Hepatocyte (in vitro differentiated cells): ENCODE data around the gene PPP2R5B.

ENCODE experiments used
- CTCF ChIP-seq: fragments of 200-600 bp; sonication (generic); IDR thresholded peaks from 2 replicates; pipeline ENCODE4 v1.5.1; 2016; ENCODE audit warnings: antibody characterized with exemption, mild to moderate bottlenecking; ENCODE audit not compliant: poor library complexity
- EZH2 ChIP-seq: fragments of 200-600 bp; sonication (generic); IDR thresholded peaks from 2 replicates; pipeline ENCODE4 v1.6.1; 2016; ENCODE audit warnings: antibody characterized with exemption, mild to moderate bottlenecking, borderline replicate concordance
- EZH2phosphoT487 ChIP-seq: fragments of 200-600 bp; sonication (generic); IDR thresholded peaks from one replicate; pipeline ENCODE4 v1.6.1; 2018; ENCODE audit warnings: antibody characterized with exemption, mild to moderate bottlenecking, low read depth, moderate library complexity; ENCODE audit not compliant: unreplicated experiment, severe bottlenecking

GRCh38 chr11:64970731-64971151 is 46.3 kb downstream of the PPP2R5B start:
- TF ChIP-seq CTCF = no peak
- TF ChIP-seq EZH2 = no peak
- no peak for TF ChIP-seq EZH2phosphoT487
